SK-N-MC (cell line): ENCODE data around the gene PSTPIP1.

ENCODE experiments used
- EZH2 ChIP-seq: fragments of 200-600 bp; sonication (generic); IDR thresholded peaks from one replicate; pipeline ENCODE4 v1.6.1; 2017; ENCODE audit warnings: antibody characterized with exemption
- POLR2AphosphoS5 ChIP-seq: IDR thresholded peaks from 2 replicates; pipeline ENCODE4 v1.6.1; 2012; ENCODE audit warnings: mild to moderate bottlenecking, low read depth, low read length, borderline replicate concordance

- no peak for TF ChIP-seq POLR2AphosphoS5
- TF ChIP-seq EZH2 = no peak
Measured at GRCh38 chr15:77060546-77060945, 65.6 kb downstream of the PSTPIP1 start.
